Stomach (tissue), 4 donors: ENCODE data around the gene ACAD8.

Experiments used
- CTCF ChIP-seq, 7 experiments: fragments of 450-650 bp in 4 of 7; fragments of 200-600 bp in 3 of 7; sonication (generic) in 3 of 7; IDR thresholded peaks; one replicate each; pipeline ENCODE4 v1.5.1; 2016 to 2019; ENCODE audit warnings: antibody characterized with exemption in 7 of 7, control low read depth in 2 of 7, mild to moderate bottlenecking in 1 of 7
- EP300 ChIP-seq: sonication (generic); formaldehyde crosslinking; IDR thresholded peaks from one replicate; pipeline ENCODE4 v1.6.1; 2017; ENCODE audit warnings: antibody characterized with exemption
- POLR2A ChIP-seq, 4 donors: fragments of 450-650 bp; IDR thresholded peaks; one replicate each; pipeline ENCODE4 v1.6.1; 2016; ENCODE audit warnings: antibody characterized with exemption in 4 of 4, control low read depth in 2 of 4, mild to moderate bottlenecking in 1 of 4, moderate library complexity in 1 of 4
- POLR2AphosphoS5 ChIP-seq, 3 donors: sonication (generic); formaldehyde crosslinking; IDR thresholded peaks; one replicate each; pipeline ENCODE4 v1.6.1; 2016; ENCODE audit warnings: antibody characterized with exemption in 3 of 3

- no peak for TF ChIP-seq CTCF (IDR thresholded peaks at IDR 0.05)
- no peak for TF ChIP-seq POLR2AphosphoS5 (IDR thresholded peaks at IDR 0.05)
- no peak for TF ChIP-seq POLR2A (IDR thresholded peaks at IDR 0.05)
- TF ChIP-seq EP300: no peak
These were observed 4.4 kb upstream of the ACAD8 start for GRCh38 chr11:134248910-134249480.
